Stimulated activated CD8-positive, alpha-beta memory T cell treated with anti-CD3 and anti-CD28 coated beads, Interleukin-4, amount 100 ng/mL, for 24 hours (primary cell): Measurements from ENCODE around the gene ARMC3.

Experiments
- DNase-seq: peaks from one replicate; pipeline ENCODE4 v3.0.0-alpha.2; 2020; ENCODE audit warnings: low read depth

Gene ARMC3

DNA sequence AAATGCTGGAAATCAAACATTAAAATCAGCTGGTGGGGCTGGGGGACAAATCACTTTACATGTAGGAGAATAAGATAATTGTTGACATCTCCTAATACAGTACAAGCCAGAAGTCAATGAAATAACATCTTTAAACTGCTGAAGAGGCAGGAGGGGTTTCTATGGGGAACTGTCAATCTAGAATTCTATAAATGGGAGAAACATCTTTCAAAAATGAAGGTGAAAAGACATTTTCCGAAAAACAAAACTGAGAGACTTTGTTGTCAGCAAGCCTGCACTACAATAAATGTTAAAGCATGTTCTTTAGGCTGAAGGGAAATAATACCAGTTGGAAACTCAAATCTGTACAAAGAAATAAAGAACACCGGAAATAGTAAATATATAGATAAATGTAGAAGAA lies 150.3 kb downstream of the ARMC3 start:
- DNase-seq: no peak

DNA sequence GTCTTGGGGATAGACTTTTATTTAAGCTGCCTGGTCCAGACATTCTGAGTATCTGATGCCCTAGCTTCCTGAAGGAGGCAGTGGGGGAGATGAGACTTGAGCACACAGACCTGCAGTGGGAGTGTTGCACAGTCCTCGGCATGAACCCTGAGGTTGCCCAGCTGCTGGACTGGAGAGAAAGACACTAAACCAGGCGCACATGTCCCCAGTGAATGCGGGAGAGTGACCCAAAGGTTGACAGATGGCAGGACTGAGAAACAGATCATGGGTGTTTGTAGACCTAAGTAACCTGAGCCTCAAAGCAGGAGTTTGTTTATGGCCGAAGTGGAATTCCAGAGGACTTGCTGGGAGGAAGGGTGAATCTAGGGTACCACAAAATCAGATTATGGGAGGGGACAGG lies 151.8 kb downstream of the ARMC3 start:
- DNase-seq: no peak

GRCh38 chr10:23080262-23080661 lies 152.4 kb downstream of the ARMC3 start:
- DNase-seq: no peak

GRCh38 chr10:23081221-23081750 lies 153.4 kb downstream of the ARMC3 start:
- no peak for DNase-seq

- DNase-seq: no peak
Observed at GRCh38 chr10:23081891-23082290, 154.0 kb downstream of the ARMC3 start.
